HG03025 (cell line): ENCODE results near the gene DAAM2.

Source experiments
- ATAC-seq: cut with Tn5 transposase; IDR thresholded peaks from one replicate; pipeline ENCODE4 v1.9.1; 2021; ENCODE audit warnings: mild to moderate bottlenecking, moderate library complexity; ENCODE audit not compliant: unreplicated experiment, low FRiP score

The DAAM2 gene

DNA sequence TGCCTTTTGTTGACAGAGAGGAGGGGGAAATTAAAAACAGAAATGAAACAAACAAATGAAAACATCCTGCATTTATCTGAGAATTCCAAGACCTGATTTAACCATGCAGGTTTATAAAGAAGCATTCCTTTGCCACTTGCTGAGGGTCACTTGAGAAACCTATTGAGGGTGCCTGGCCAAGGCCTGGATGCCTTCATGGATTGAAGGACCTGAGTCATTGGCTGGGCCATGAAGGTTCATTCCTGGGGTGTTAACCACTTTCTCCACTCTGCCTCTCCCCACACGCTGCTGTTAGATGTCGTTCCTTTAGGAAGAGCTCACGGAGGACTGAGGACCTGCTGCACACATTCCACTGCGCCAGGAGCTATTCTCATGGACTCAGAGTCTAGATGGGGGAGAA, 49.7 kb downstream of the DAAM2 start:
- ATAC-seq = no peak

DNA sequence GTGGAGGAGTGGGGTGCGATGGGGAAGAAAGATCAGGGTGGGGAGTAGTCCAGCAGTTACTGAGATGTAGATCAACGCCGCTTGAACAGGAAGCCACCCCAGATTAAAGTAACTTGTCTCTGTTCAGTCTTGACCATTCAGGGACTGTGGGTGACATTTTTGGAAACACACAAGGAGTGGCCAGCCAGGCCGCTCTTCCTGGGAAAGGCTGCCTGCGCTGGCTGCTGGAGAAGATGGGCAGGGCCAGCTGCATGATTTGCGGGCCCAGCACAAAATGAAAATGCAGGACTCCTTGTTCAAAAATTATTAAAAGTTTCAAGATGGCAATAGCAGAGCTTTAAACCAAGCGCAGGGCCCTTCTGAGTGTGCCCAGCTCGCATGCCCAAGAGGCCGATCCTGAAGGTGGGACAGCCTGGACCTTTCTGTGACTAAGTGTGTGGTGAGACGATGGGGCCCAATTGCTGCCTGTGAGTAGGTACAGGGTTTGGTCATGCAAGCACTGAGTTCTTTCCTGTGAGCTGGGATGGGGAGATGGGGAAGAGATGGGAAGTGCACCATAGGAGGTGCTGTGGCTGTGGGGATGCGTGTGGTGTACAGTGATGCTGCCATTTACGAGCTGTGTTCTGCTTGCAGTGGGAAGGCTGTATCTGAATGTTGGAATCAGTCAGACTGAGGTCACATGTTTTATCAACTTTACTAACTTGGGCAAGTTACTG, 51.3 kb downstream of the DAAM2 start:
- ATAC-seq = no peak

- no peak for ATAC-seq
Observed at GRCh38 chr6:39844866-39845265, 52.7 kb downstream of the DAAM2 start.

DNA sequence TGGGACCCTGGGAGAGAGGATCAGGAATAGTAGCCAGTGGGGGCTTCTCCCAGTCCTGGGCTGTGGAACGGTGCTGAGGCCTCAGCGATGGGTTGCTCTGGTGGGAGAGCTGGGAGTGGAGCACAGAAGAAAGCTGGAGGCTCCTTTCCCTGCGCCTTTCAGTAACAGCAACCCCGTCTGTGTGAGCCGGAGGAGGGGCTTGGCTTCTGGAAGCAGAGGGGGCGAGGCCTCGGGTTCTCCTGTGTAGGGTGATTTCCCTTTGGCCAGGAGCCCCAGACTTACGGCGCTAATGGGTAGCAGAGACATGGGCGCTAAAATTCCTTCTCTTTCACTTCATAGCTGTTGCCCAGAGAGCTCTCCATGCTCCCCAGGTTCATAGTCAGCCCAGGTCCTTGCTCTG, 55.0 kb downstream of the DAAM2 start:
- no peak for ATAC-seq

- ATAC-seq = no peak
Observed at GRCh38 chr6:39848171-39848570, 56.0 kb downstream of the DAAM2 start.

DNA sequence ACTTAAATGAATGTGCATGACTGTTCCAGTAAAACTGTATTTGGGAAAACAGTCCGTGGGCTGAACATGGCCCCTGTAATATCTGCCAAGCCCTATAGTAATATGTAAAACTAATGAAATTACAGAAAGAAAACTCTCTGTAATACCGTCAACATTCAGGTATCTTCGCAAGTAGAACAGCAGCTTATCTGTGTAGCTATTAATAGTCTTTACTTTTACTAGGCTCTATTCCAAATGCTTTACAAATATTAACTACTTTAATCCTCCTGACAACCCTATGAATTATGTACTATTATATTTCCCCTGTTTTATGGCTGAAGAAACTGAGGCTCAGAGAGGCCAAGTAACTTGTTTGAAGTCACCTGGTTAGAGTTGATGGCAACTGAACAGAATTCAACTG, 57.1 kb downstream of the DAAM2 start:
- no peak for ATAC-seq

DNA sequence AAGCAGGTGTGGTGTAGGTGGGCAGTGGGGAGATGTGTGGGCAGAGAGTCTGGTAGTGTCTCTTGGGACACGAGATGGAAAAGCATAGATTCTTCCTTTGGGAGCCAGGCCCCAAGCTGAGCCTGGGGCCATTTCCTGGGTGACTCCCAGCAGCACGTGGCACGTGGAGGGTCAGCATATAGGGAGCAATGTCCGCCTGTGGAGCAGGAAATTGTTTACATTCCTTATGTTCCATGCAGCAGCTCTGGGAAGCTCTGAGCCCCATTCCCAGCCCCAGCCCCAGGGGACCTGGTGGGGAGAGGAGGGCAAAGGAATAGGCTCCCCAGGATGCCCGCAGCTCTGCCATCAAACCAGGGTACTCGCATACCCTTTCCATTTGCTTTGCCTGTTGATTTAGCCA, 57.6 kb downstream of the DAAM2 start:
- ATAC-seq = no peak

DNA sequence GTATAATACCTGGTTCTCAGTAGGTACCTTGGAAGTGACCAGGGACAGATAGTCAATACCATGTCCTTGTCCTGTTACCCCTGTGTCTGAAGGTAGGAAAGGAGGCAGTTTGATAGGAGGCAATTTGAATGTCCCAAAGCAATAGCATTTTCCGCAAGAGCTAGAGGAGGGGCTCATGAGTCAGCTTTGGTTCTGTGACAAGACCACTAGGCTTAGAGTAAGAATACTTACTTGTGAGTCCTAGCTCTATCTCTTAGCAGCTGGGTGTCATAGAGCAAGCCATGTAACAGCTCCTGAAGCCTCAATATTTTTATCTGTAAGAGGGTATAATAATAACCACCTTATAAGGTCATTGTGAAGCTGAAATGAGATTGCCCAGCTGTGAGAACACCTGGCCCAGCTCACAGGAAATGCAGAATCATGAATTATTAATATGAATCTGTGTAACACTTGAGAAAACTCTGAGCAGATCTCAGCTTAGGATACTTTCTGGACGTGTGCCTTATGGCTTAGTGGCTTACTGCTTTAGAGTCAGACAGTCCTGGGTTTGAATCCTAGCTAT, 58.6 kb downstream of the DAAM2 start:
- ATAC-seq = no peak

DNA sequence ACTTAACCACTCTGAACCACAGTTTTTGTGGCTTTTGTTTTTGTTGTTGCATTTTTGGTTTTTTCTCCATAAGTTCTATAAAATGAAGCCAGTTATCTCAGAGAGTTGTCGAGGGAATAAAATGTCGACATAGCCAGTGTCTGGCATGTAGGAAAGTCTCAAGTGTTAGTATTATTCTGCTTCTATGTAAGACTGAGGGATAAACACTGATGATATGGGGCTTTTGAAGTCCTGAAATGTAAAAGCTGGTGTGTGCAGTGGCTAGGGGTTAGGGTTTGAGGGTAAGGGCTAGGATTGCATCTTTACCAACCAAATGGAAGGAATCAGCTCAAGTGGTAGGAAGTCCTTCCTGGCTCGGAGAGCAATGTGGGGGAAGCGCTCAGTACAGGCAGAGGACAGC, 59.2 kb downstream of the DAAM2 start:
- no peak for ATAC-seq

- no peak for ATAC-seq
Observed at GRCh38 chr6:39852324-39852723, 60.1 kb downstream of the DAAM2 start.

DNA sequence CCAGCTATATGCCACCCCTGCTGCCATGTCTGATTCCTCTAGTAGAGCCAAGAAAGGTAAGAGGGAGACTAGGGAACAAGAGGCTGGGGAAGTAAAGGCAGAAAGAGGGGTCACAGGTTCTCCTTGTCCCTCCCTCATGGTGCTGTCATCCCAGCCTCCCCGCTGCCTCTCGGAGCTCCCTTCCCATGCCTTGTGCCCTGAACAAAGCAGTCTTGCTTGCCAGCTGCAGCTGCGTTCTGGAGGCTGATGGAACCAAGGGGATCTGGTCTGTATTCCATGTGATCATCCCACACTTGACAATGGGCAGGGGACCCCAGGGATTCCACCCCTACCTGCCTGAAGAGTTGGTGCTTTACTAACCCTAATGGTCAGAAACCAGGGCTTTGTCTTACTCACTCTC, 61.4 kb downstream of the DAAM2 start:
- no peak for ATAC-seq

DNA sequence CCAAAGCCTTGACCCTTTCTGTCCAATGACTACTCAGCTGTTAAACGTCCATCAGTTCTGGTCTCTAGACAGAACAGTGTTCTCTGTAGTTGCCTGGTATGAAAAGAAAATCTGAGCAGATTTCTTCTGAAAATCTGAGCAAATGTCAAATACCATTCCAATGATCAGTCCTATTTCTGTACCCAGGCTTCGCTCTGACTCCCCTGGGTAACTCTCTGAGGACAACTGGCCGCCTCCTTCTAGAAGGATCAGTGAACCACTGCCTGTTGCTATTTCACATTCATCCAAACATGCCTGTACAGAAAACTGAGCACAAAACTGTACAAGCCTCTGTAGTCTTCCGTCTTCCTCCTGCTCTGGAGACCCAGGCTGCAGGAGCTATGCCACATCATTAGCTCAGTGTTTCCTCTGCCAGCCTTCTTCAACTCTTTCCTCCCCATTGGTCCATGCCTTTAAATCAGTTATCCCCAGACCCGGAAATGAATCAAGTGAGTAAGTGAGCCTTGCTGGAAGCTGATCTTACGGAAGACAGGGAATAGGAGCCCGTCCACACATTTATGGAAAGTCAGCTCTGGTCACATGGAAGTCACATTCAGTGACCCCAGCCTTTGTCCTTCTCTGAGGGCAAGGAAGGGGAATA, 63.3 kb downstream of the DAAM2 start:
- ATAC-seq = no peak

DNA sequence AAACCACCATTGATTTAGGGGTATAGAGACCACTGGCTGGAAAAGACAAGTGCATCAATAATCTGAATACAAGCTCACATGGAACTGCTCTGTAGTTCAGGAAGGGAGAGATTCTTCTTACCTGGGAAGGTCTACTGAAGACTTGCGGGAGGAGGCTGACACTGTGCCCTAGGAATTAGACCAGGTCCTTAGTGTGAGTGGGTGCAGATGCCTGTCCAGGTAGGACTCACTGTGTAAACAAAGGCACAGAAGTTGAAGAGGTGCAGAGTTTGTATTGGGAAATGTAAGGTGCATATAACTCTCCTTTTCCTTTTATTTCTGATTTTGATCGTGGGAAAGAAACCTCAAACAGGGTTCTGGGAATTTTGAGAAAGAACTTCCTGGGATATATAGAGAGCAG, 66.8 kb downstream of the DAAM2 start:
- ATAC-seq = no peak

DNA sequence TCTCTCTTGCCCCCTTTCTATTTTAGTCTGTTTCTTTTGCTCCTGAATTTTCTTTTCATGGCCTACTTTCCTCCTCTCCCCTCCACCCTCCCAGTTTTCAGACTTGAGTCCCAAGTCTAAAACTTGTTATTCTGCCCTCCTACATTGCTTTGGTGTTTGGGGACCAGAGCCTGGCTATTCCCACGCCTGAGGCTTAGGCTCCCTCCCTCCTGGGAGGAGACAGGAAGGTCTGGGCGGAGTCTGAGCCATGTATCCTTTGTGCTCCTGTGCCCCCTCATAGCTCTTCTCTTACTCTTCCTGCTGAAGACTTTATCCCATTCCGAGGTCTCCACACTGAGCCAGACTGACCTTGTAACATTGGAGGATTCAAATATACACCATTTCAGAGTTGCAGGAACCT, 69.5 kb downstream of the DAAM2 start:
- no peak for ATAC-seq

GRCh38 chr6:39865011-39865888, 73.1 kb downstream of the DAAM2 start:
- ATAC-seq = no peak

DNA sequence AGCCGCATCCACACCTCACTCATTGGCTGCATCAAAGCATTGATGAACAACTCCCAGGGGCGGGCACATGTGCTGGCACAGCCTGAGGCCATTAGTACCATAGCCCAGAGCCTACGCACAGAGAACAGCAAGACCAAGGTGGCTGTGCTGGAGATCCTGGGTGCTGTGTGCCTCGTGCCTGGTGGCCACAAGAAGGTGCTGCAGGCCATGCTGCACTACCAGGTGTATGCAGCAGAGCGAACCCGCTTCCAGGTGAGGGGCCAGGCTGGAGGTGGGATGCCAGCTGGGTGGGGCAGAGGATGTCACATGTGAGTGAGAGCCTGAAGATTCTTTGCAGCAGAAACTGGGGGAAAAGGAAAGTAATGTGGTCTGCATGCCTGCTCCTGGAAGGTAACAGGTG, 75.4 kb downstream of the DAAM2 start:
- ATAC-seq = no peak

- no peak for ATAC-seq
Observed at GRCh38 chr6:39870950-39871349, 78.8 kb downstream of the DAAM2 start.

GRCh38 chr6:39873439-39873838, 81.3 kb downstream of the DAAM2 start:
- no peak for ATAC-seq

DNA sequence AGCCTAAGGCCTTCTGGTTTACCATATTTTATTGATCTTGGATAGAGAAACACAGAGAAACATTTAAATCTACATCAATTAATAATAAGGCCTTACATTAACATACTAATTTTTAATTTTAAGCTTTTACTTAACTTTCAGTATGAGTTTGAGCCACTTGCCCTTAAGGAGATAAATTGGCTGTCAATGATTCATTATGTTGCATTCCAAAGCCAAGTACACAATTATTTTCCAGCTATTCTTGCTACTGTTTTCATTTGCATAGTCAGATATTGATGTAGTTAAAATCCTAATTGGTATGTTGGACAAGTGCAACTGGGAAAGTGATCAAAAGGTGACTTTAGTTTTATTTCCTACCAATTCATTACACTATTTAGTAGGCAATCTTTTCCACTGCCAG, 83.9 kb downstream of the DAAM2 start:
- ATAC-seq = no peak

DNA sequence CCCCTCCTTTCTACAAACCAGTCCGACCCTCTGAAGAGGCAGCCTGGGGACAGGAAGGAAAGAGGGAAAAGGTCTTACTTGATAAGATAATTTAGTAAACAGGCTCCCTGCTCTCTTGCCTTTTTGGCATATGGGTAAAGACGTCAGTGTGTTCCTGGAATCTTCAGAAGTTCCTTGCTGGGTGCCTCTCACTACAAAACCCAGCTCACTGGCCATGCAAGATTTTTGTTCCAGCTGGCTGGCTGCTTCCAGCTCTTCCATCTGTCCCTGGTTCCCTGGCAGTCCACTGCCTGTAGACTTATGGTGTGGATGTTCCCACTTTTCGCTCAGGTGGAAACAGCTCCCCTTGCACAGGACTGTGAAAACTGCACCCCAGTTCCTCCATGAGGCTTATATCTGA, 84.7 kb downstream of the DAAM2 start:
- no peak for ATAC-seq

DNA sequence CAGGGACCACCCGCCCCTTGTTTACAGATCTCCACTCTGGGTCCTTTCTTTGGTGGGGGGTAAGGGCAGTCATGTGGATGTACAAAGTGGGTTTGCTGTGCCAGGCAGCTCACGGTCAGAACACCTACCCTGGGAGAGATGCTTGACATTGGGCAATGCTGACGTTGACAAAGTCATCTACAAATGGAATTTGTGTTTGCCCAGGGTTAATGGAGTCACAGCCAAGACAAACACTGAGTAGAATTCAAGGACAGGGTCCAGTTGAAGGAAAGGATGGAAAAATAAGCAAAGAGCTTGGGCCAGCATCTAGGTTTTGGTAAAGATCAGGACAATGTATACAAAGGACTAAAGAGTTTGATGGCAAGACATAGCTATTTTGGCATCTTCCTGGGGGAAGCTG, 87.4 kb downstream of the DAAM2 start:
- ATAC-seq = no peak
